Endodermal cell (in vitro differentiated cells): Measurements from ENCODE around the gene MEPE. TPM values are rescaled to one million over a fixed set of nuclear protein-coding genes. Genes with fewer than 3 reads are reported as not detected.
"Not testable (repeated sequence)": the region's sequence is repeated elsewhere in the genome, so short reads cannot be mapped to it uniquely, and the experiment has no call there.

Experiments used
- DNase-seq: peaks from one replicate; pipeline ENCODE4 v3.0.0-alpha.2; 2017
- H3K27ac ChIP-seq: 2 replicates; pipeline ENCODE4 v1.5.1; 2013; ENCODE audit warnings: mild to moderate bottlenecking, low read depth, low read length, moderate library complexity
- H3K27me3 ChIP-seq: 2 replicates; pipeline ENCODE4 v1.6.1; 2013; ENCODE audit warnings: mild to moderate bottlenecking, low read length, moderate library complexity; ENCODE audit not compliant: insufficient read depth, control insufficient read depth, poor library complexity, severe bottlenecking
- H3K36me3 ChIP-seq: 2 replicates; pipeline ENCODE4 v1.7.0; 2013; ENCODE audit warnings: mild to moderate bottlenecking, low read length, moderate library complexity; ENCODE audit not compliant: control insufficient read depth, insufficient read depth
- H3K4me1 ChIP-seq: one replicate; pipeline ENCODE4 v1.7.0; 2013; ENCODE audit warnings: low read length; ENCODE audit not compliant: control insufficient read depth, insufficient read depth
- H3K4me3 ChIP-seq: 2 replicates; pipeline ENCODE4 v1.5.1; 2013; ENCODE audit warnings: mild to moderate bottlenecking, low read length, moderate library complexity
- H3K9ac ChIP-seq: 2 replicates; pipeline ENCODE4 v1.6.1; 2013; ENCODE audit warnings: mild to moderate bottlenecking, low read length, moderate library complexity; ENCODE audit not compliant: poor library complexity, severe bottlenecking; ENCODE audit errors: extremely low read depth
- H3K9me3 ChIP-seq: 2 replicates; pipeline ENCODE4 v1.6.1; 2013; ENCODE audit warnings: mild to moderate bottlenecking, low read length, moderate library complexity; ENCODE audit not compliant: control insufficient read depth
- H3K27ac Mint-ChIP-seq: 2 replicates; pipeline ENCODE4 v1.8.0; 2020; ENCODE audit warnings: mixed read lengths
- H3K27me3 Mint-ChIP-seq: 2 replicates; pipeline ENCODE4 v1.8.0; 2021; ENCODE audit warnings: mild to moderate bottlenecking, mixed read lengths; ENCODE audit not compliant: insufficient read depth
- H3K36me3 Mint-ChIP-seq: 2 replicates; pipeline ENCODE4 v1.8.0; 2020; ENCODE audit warnings: low read depth, mixed read lengths
- H3K4me1 Mint-ChIP-seq: 2 replicates; pipeline ENCODE4 v1.8.0; 2020; ENCODE audit warnings: mixed read lengths
- H3K4me3 Mint-ChIP-seq: 2 replicates; pipeline ENCODE4 v1.8.0; 2020; ENCODE audit warnings: mild to moderate bottlenecking, moderate library complexity, mixed read lengths
- H3K9me3 Mint-ChIP-seq: 2 replicates; pipeline ENCODE4 v1.8.0; 2020; ENCODE audit warnings: mild to moderate bottlenecking, mixed read lengths
- CTCF ChIP-seq: fragments of 200-600 bp; sonication (generic); conservative IDR thresholded peaks from 2 replicates; pipeline ENCODE4 v1.5.0; 2021; ENCODE audit warnings: antibody characterized with exemption, mild to moderate bottlenecking
- WGBS, 2 experiments: methylation state at CpG; one replicate each; pipeline versions ENCODE4 v1.1.5 to v1.1.7; 2013; ENCODE audit warnings: missing lambda C conversion rate in 2 of 2, mixed read lengths in 1 of 2; ENCODE audit not compliant: insufficient coverage in 1 of 2, insufficient read length in 1 of 2; 5-methylcytosine and 5-hydroxymethylcytosine counted together
- total RNA-seq, 2 donors: library from RNA; stranded (reverse); fragmentation: NEBNext Ultra II Directional in 1 of 2; extraction: Animal tissue kit (Norgen Biotek cat#: 25700) in 1 of 2; gene quantifications; 2 replicates in 1 of 2; 3 replicates in 1 of 2; pipeline ENCODE4 v1.2.1, GENCODE V29; 2021

Gene MEPE
- total RNA-seq, 2 donors from 2014 or later: 0.37 to 0.89 TPM

GRCh38 chr4:87882861-87883260, 50.1 kb downstream of the MEPE start:
- Histone ChIP-seq H3K9me3 (peaks cover 11% of the 10 kb centered on the region), H3K27ac (no peak overlapping the region), H3K9ac (no peak overlapping the region), H3K36me3 (peaks cover 18% of the 10 kb centered on the region), H3K27me3 (no peaks in the 10 kb centered on the region), H3K4me3 (no peak overlapping the region), H3K4me1 (no peaks in the 10 kb centered on the region)
- Mint-ChIP-seq H3K4me1 (peaks cover 7% of the 10 kb centered on the region), H3K9me3 (peaks cover 1% of the 10 kb centered on the region), H3K27me3 (no peaks in the 10 kb centered on the region), H3K27ac (no peak overlapping the region), H3K4me3 (no peak overlapping the region), H3K36me3 (peaks cover 20% of the 10 kb centered on the region)
- TF ChIP-seq CTCF: no peak
- no peak for DNase-seq
- WGBS, 2 experiments: 90 to 100% methylated on average over 1 to 2 of the region's 2 CpGs

GRCh38 chr4:87884976-87885549, 52.3 kb downstream of the MEPE start:
- WGBS, 2 experiments: 90 to 92% methylated on average over 7 to 9 of the region's 9 CpGs

GRCh38 chr4:87886083-87886482, 53.3 kb downstream of the MEPE start:
- no peaks in the 10 kb centered on the region for H3K4me1 ChIP-seq
- TF ChIP-seq CTCF: no peak
- Mint-ChIP-seq H3K27ac (no peak overlapping the region), H3K9me3 (peaks cover 33% of the 10 kb centered on the region), H3K27me3 (no peaks in the 10 kb centered on the region), H3K4me3 (no peak overlapping the region), H3K36me3 (peaks cover 46% of the 10 kb centered on the region), H3K4me1 (peaks cover 7% of the 10 kb centered on the region)
- no peaks in the 10 kb centered on the region for H3K27me3 ChIP-seq
- 87 to 100% methylated on average over 6 of the region's 6 CpGs for WGBS, 2 experiments
- H3K36me3 ChIP-seq: peaks cover 35% of the 10 kb centered on the region
- no peak overlapping the region for H3K9ac ChIP-seq
- no peak for DNase-seq
- no peak overlapping the region for H3K27ac ChIP-seq
- H3K4me3 ChIP-seq: no peak overlapping the region
- H3K9me3 ChIP-seq: peaks cover 39% of the 10 kb centered on the region

More at GRCh38 chr4:87884976-87885549, 52.3 kb downstream of the MEPE start:
- DNase-seq: no peak
- Mint-ChIP-seq H3K27me3 (no peaks in the 10 kb centered on the region), H3K4me1 (peaks cover 7% of the 10 kb centered on the region), H3K36me3 (peaks cover 36% of the 10 kb centered on the region), H3K27ac (no peak overlapping the region), H3K9me3 (peaks cover 23% of the 10 kb centered on the region), H3K4me3 (no peak overlapping the region)
- Histone ChIP-seq H3K27me3 (no peaks in the 10 kb centered on the region), H3K9ac (no peak overlapping the region), H3K4me3 (no peak overlapping the region), H3K27ac (no peak overlapping the region), H3K36me3 (peaks cover 27% of the 10 kb centered on the region), H3K9me3 (peaks cover 29% of the 10 kb centered on the region), H3K4me1 (no peaks in the 10 kb centered on the region)
- TF ChIP-seq CTCF: no peak

- peaks cover 50% of the 10 kb centered on the region for H3K9me3 ChIP-seq
- H3K4me3 Mint-ChIP-seq, DNase-seq, H3K4me3 ChIP-seq, H3K4me1 Mint-ChIP-seq, H3K27ac ChIP-seq, H3K27ac Mint-ChIP-seq, H3K27me3 ChIP-seq, H3K27me3 Mint-ChIP-seq, H3K4me1 ChIP-seq, H3K9ac ChIP-seq: not testable (repeated sequence)
- H3K36me3 ChIP-seq: peaks cover 49% of the 10 kb centered on the region
- H3K36me3 Mint-ChIP-seq: peaks cover 68% of the 10 kb centered on the region
- H3K9me3 Mint-ChIP-seq: peaks cover 49% of the 10 kb centered on the region
Measured at GRCh38 chr4:87890753-87891152, 58.0 kb downstream of the MEPE start.
